HepG2 (cell line): Measurements from ENCODE around the gene GNG7. TPM values are rescaled to one million over a fixed set of nuclear protein-coding genes. Genes with fewer than 3 reads are reported as not detected.

Experiments
- CREB1 ChIP-seq, 2 experiments: fragments of 450-650 bp in 1 of 2; IDR thresholded peaks; 2 replicates each; pipeline ENCODE4 v1.6.1; 2016 to 2017; ENCODE audit warnings: control low read depth in 1 of 2, mild to moderate bottlenecking in 1 of 2, missing compliant biosample characterization in 1 of 2, missing genetic modification characterization in 1 of 2
- GRHL1 ChIP-seq: sonication (generic); formaldehyde crosslinking; conservative IDR thresholded peaks from 2 replicates; pipeline ENCODE4 v1.8.0; 2022; ENCODE audit warnings: missing genetic modification reagents
- HNRNPH1 ChIP-seq: fragments of 200-400 bp; formaldehyde crosslinking; optimal IDR thresholded peaks from 2 replicates; pipeline ENCODE3; 2017; ENCODE audit warnings: mild to moderate bottlenecking, low read depth, low read length
- KLF11 ChIP-seq: IDR thresholded peaks from 2 replicates; pipeline ENCODE4 v1.6.1; 2016; ENCODE audit warnings: missing compliant biosample characterization
- MED8 ChIP-seq: sonication (generic); formaldehyde crosslinking; IDR thresholded peaks from 2 replicates; pipeline ENCODE4 v1.8.1; 2023; ENCODE audit warnings: mild to moderate bottlenecking, missing genetic modification reagents; ENCODE audit not compliant: insufficient replicate concordance
- NFIC ChIP-seq: IDR thresholded peaks from 2 replicates; pipeline ENCODE4 v1.6.1; 2012; ENCODE audit warnings: mild to moderate bottlenecking, low read length, inconsistent platforms
- RXRB ChIP-seq: IDR thresholded peaks from 2 replicates; pipeline ENCODE4 v1.6.1; 2016; ENCODE audit warnings: borderline replicate concordance, missing genetic modification reagents, missing compliant biosample characterization
- SALL2 ChIP-seq: sonication (generic); formaldehyde crosslinking; IDR thresholded peaks from 2 replicates; pipeline ENCODE4 v1.8.1; 2023; ENCODE audit warnings: mild to moderate bottlenecking, missing genetic modification reagents, inconsistent platforms
- SATB2 ChIP-seq: sonication (generic); formaldehyde crosslinking; IDR thresholded peaks from 2 replicates; pipeline ENCODE4 v1.5.0; 2020; ENCODE audit warnings: missing genetic modification reagents
- ZBTB7B ChIP-seq: sonication (generic); formaldehyde crosslinking; IDR thresholded peaks from 2 replicates; pipeline ENCODE4 v1.4.0; 2020; ENCODE audit warnings: missing genetic modification reagents
- ZFX ChIP-seq: sonication (generic); formaldehyde crosslinking; IDR thresholded peaks from 2 replicates; pipeline ENCODE4 v1.4.0; 2020; ENCODE audit warnings: mild to moderate bottlenecking, low read depth, missing genetic modification reagents, moderate library complexity
- ZHX1 ChIP-seq: sonication (generic); formaldehyde crosslinking; IDR thresholded peaks from 2 replicates; pipeline ENCODE4 v1.8.1; 2022; ENCODE audit warnings: low read depth, mild to moderate bottlenecking, missing genetic modification reagents
- ZHX2 ChIP-seq, 2 experiments: sonication (generic) in 1 of 2; formaldehyde crosslinking in 1 of 2; IDR thresholded peaks; 2 replicates each; pipeline versions ENCODE4 v1.6.1 to v1.9.0; 2014 to 2022; ENCODE audit warnings: antibody characterized with exemption in 1 of 2, borderline replicate concordance in 1 of 2, inconsistent platforms in 1 of 2, low read depth in 1 of 2, missing genetic modification reagents in 1 of 2
- ZMYM3 ChIP-seq: sonication (generic); formaldehyde crosslinking; IDR thresholded peaks from 2 replicates; pipeline ENCODE4 v1.5.1; 2020; ENCODE audit warnings: mild to moderate bottlenecking, missing genetic modification reagents
- ZNF704 ChIP-seq: sonication (generic); formaldehyde crosslinking; IDR thresholded peaks from 2 replicates; pipeline ENCODE4 v1.8.1; 2023; ENCODE audit warnings: mild to moderate bottlenecking, inconsistent platforms, moderate library complexity, missing genetic modification reagents, borderline replicate concordance
- polyA plus RNA-seq, 8 experiments: library from polyadenylated mRNA; depleted of rRNA in 3 of 8; stranded (reverse) in 7 of 8; unstranded in 1 of 8; fragments of >200 nt; fragmentation: Illumina TruSeq in 4 of 8; extraction: Trizol in 4 of 8; gene quantifications; 2 replicates each; pipeline versions ENCODE4 v1.2.1 to v1.2.3, GENCODE V29; 2011 to 2016; ENCODE audit warnings: low read depth in 4 of 8, missing spikeins in 1 of 8, mixed read lengths in 1 of 8; ENCODE audit not compliant: insufficient read depth in 1 of 8
- total RNA-seq, 5 experiments: library from RNA; depleted of rRNA; stranded (reverse); fragments of >200 nt; fragmentation: Illumina TruSeq; extraction: Trizol; gene quantifications; 2 replicates each; pipeline ENCODE4 v1.2.3, GENCODE V29; 2016; ENCODE audit warnings: low read depth in 1 of 5

Gene GNG7
- total and polyA plus RNA-seq, 2 of the 13 experiments (the other 11 are each of a cell fraction or from before 2014, with no cell fraction given), result 1.4 to 3.3 TPM

- TF ChIP-seq GRHL1 (no peak), NFIC (no peak), ZHX2 (IDR thresholded peaks at IDR 0.05; ENCODE audit: low read depth) (0 out of 2 replicates have a peak, but pooled peaks have one; percentile 34), ZHX2 (CRISPR knock-in tag; IDR thresholded peaks at IDR 0.05; ENCODE audit: borderline replicate concordance) (no peak), SATB2 (CRISPR knock-in tag) (no peak), ZMYM3 (CRISPR knock-in tag) (peak; percentile 59; the same call in 1 of the 2 replicates), ZHX1 (CRISPR knock-in tag) (peak; percentile 57; the same call in 1 of the 2 replicates), MED8 (CRISPR knock-in tag) (peak; percentile 17), ZFX (CRISPR knock-in tag) (0 out of 2 replicates have a peak, but pooled peaks have one; percentile 2), SALL2 (no peak), ZBTB7B (CRISPR knock-in tag) (peak; percentile 18; the same call in 1 of the 2 replicates), ZNF704 (CRISPR knock-in tag) (0 out of 2 replicates have a peak, but pooled peaks have one; percentile 51), KLF11 (CRISPR knock-in tag) (no peak), RXRB (CRISPR knock-in tag) (peak; percentile 47), HNRNPH1 (no peak), CREB1 (IDR thresholded peaks at IDR 0.05) (peak; percentile 50), CREB1 (CRISPR knock-in tag; IDR thresholded peaks at IDR 0.05) (peak; percentile 39; the same call in 1 of the 2 replicates)
Observed at GRCh38 chr19:2542341-2543069, 160.0 kb downstream of the GNG7 start (continued).
